PC-3 (cell line): ENCODE results near the gene BAAT.

Source experiments
- EZH2 ChIP-seq: fragments of 300-600 bp; sonication (generic); IDR thresholded peaks from one replicate; pipeline ENCODE4 v1.6.1; 2017; ENCODE audit warnings: antibody characterized with exemption, mild to moderate bottlenecking, low read length; ENCODE audit not compliant: unreplicated experiment
- EZH2phosphoT487 ChIP-seq: fragments of 300-600 bp; sonication (generic); IDR thresholded peaks from 2 replicates; pipeline ENCODE4 v1.6.1; 2018; ENCODE audit warnings: mild to moderate bottlenecking, antibody characterized with exemption, low read length, borderline replicate concordance
- TF ChIP-seq, protein P1 (sequence below): fragments of 300-600 bp; sonication (generic); conservative IDR thresholded peaks from 2 replicates; pipeline ENCODE4 v1.5.1; 2017; ENCODE audit warnings: antibody characterized with exemption, low read depth, mild to moderate bottlenecking, low read length

DNA sequence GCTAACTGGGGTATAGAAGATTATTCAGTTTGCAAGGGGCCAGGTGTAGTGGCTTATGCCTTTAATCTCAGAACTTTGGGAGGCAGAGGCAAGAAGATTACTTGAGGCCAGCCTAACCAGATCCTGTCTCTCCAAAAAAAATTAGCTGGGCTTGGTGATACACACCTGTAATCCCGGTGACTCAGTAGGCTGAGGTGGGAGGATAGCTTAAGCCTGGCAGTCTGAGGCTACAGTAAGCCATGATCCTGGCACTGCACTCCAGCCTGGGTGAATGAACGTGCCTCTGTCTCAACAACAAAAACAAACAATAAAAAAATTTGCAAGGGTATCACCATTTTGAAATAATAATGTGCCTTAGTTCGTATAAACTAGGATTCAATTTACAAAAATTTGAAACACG lies 51.3 kb downstream of the BAAT start:
- no peak for TF ChIP-seq EZH2phosphoT487
- TF ChIP-seq, protein P1, sequence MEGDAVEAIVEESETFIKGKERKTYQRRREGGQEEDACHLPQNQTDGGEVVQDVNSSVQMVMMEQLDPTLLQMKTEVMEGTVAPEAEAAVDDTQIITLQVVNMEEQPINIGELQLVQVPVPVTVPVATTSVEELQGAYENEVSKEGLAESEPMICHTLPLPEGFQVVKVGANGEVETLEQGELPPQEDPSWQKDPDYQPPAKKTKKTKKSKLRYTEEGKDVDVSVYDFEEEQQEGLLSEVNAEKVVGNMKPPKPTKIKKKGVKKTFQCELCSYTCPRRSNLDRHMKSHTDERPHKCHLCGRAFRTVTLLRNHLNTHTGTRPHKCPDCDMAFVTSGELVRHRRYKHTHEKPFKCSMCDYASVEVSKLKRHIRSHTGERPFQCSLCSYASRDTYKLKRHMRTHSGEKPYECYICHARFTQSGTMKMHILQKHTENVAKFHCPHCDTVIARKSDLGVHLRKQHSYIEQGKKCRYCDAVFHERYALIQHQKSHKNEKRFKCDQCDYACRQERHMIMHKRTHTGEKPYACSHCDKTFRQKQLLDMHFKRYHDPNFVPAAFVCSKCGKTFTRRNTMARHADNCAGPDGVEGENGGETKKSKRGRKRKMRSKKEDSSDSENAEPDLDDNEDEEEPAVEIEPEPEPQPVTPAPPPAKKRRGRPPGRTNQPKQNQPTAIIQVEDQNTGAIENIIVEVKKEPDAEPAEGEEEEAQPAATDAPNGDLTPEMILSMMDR = no peak
- TF ChIP-seq EZH2 = no peak
